ENCODE measurements around the gene KLHL3.

Gene KLHL3

DNA sequence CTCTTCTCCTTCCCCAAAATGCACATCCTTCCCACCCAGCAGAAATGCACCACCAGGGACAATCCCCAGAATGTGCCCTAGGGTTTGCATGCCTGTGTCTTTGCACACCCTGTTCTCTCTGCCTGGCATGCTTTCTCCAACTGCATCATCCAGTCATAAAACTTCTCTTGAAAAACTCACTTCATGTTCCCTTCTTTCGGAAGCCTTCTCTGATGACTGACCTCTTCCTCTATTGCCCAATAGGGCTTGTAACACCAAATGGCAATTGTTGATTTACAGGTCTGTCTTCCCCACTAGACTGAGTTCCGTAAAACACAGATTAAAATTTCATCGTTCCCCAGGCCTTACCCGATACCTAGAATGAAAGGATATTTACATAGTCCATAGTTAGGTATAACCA, 153.7 kb downstream of the KLHL3 start:
- DNase-seq (ENCODE audit: low read depth in 2 of 2), result no peak

DNA sequence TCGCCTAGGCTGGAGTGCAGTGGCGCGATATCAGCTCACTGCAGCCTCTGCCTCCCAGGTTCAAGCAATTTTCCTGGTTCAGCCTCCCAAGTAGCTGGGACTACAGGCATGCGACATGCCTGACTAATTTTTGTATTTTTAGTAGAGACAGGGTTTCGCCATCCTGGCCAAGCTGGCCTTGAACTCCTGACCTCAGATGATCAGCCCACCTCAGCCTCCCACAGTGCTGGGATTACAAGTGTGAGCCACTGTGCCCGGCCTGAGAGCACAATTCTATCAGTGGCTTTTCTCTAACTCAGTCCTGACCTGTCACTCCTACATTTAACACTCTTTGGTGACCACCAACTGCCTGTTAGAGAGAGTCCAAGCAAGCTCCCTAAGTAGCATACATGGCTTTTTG, 154.1 kb downstream of the KLHL3 start:
- DNase-seq (ENCODE audit: low read depth in 2 of 2), result no peak

DNA sequence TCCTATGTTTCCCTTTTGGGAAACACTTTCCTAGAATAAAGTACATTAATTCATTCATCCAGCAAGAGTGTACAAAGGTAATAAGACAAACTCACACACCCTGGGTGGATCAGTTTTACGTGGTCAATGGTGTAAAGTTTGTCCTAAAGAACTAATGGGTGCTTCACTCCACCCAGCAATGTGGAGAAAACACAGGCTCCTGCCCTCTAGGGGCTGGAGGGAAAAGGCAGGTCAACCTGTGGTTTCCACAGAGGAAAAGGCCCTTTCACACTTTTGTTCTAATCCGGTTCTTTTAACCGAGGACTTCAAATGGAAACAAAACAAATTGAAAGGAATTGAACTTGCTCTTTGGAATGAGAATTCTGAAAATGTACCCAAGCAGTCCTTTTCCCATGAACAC, 155.9 kb downstream of the KLHL3 start:
- DNase-seq (ENCODE audit: low read depth in 2 of 2), result no peak

DNA sequence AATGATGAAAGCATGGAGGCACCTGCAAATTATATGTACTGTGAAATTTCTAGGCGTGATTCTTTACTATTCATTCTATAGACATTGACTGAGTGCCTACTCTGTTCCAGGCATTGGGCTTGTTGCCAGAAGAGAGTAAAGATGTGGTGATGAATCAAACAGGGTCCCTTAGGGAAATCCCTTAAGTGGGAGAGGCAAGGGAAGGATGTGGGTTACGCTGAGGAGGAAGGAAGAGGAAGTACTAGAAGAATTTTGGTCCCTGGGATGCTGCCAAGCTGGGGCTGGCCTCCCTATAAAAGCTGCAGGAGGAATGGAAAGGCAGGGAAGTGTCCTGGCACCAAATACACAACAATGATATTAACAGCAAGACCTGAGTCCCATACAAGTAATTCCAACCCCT, 160.0 kb downstream of the KLHL3 start:
- no peak for DNase-seq (ENCODE audit: low read depth in 2 of 2)

DNA sequence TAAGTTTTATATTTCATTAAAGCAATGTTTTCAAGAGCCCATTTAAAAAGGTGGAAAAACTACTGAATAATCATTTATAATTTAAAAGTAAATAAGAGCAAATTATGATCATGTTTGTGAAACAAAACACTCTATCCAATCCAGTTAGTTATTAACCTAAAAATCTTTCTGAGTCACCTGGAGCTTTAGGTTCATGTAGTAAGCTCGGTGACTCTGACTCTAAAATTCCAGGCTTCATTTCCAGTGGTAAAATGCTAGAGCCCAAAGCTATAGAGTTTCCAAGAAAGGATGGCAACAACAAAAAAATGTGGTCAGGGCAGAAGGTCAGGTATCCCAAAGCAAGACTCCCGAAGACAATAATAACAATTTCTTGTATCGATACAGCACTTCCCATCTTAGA, 160.7 kb downstream of the KLHL3 start:
- DNase-seq (ENCODE audit: low read depth in 2 of 2), result no peak

DNA sequence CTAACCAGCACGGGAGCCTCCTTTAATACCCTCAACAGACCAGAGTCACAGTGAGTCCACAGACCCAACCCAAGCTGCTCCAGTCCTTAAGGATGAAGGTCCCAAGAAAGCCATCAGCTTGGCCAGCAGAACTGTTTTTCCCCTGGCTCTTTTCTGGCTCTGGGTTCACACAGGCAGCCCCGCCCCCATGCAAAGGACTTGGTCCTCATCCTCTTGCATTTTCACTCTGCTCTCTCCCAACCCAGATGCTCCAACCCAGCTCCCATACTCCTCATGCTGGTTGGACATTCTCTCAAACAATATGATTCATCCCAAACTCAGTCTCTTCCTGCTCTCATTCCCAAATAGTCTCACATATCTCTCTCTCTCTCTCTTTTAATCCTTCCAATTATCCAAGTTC, 162.5 kb downstream of the KLHL3 start:
- no peak for DNase-seq (ENCODE audit: low read depth in 2 of 2)

DNA sequence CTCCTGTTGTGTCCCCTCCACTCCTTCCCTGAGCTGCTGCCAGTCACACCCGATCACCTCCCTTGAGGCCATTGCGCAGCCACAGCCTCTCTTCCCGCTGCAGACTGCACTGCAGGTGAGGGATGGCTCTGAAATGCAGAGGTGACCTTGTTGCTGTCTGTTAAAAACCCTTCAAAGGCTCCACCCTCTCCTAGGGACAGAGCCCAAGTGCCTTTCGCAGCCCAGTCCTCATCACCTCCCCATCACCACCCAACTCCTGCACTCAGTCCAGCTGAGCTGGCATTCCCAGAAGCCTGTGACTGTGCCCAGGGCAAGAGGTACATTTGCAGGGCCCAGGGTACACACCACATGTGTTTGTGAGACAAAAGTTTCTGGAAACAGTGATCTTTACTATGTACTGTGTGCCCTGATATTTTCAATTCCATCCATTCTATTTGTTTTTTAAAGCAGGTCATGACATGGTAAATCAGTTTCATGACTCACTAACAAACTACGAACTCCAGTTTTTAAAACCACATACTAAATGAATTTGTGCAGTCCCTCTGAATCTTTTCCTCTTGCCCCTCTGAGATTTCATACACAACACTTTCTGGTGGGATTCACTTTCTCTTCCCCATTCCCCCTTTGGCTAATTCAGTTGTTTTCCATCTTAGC, 163.7 kb downstream of the KLHL3 start:
- no peak for DNase-seq (ENCODE audit: low read depth in 2 of 2)

DNA sequence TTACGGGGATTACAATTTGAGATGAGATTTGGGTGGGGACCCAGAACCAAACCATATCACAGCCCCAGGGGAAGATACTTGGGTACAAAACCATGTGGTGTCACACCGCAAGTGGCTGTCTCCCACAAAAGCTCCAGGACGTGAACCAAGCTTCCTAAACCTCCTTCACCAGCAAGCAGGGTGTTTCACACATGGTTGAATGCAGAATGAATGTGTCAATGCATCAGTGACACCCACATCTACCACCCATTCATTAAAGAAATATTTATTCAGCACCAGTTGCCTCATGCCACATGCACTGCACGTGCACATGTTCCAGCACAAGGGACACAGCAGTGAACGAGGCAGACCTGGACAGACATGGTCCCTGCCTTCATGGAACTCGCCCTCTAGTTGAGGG, 165.8 kb downstream of the KLHL3 start:
- DNase-seq (ENCODE audit: low read depth in 2 of 2), result no peak
